Measurements from ENCODE around the gene SHOC1.

DNA sequence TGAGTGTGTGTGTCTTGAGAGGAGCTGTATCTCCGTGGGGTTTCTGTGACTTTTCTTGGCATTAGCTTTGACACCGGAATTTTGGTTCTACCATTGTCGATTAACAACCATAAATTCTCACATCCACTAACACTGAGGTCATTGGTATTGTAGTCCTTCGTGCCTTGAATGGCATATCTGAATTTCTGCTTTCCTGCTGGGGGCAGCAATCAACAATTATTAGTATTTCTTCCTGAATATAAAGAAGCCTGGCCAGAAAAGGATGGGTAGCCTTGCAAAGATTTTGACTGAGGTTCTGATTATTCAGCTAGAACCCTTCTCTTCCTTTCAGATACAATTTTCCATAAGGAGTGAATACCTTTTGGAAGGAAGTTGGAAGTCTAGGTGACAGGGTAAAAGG lies 33.5 kb upstream of the SHOC1 start:
- TF ChIP-seq CTCF (IDR thresholded peaks at IDR 0.05 in 8 of 11, conservative IDR thresholded peaks at IDR 0.05 in 3 of 11) (peak in 8 of 11 experiments; percentile 10 to 46 (median 34)), POLR2A (IDR thresholded peaks at IDR 0.05) (no peak)

Measured in spleen (tissue), 7 donors.